Fibroblast of villous mesenchyme (primary cell): ENCODE data around the gene CHCHD5. TPM values are rescaled to one million over a fixed set of nuclear protein-coding genes. Genes with fewer than 3 reads are reported as not detected.
"Not testable (repeated sequence)": the region's sequence is repeated elsewhere in the genome, so short reads cannot be mapped to it uniquely, and the experiment has no call there.

Source experiments
- DNase-seq: peaks from one replicate; pipeline ENCODE4 v3.0.0-alpha.2; 2010; ENCODE audit warnings: low read depth
- H3K4me3 ChIP-seq: 2 replicates; pipeline ENCODE4 v1.5.1; 2011; ENCODE audit warnings: low read depth, mild to moderate bottlenecking, low read length
- total RNA-seq: library from RNA; depleted of rRNA; stranded (reverse); fragments of >200 nt; gene quantifications from 2 replicates; pipeline ENCODE4 v1.2.3, GENCODE V29; 2012
- TF ChIP-seq, protein P1 (sequence below): IDR thresholded peaks from 2 replicates; pipeline ENCODE4 v1.5.1; 2012; ENCODE audit warnings: low read depth, mild to moderate bottlenecking, low read length; ENCODE audit not compliant: insufficient read depth

CHCHD5 gene
- total RNA-seq, 1 donor = 3.9 TPM

GRCh38 chr2:112614201-112614840 is 29.9 kb downstream of the CHCHD5 start:
- H3K4me3 ChIP-seq = no peak overlapping the region
- peak; percentile 46 for DNase-seq
- TF ChIP-seq, protein P1, sequence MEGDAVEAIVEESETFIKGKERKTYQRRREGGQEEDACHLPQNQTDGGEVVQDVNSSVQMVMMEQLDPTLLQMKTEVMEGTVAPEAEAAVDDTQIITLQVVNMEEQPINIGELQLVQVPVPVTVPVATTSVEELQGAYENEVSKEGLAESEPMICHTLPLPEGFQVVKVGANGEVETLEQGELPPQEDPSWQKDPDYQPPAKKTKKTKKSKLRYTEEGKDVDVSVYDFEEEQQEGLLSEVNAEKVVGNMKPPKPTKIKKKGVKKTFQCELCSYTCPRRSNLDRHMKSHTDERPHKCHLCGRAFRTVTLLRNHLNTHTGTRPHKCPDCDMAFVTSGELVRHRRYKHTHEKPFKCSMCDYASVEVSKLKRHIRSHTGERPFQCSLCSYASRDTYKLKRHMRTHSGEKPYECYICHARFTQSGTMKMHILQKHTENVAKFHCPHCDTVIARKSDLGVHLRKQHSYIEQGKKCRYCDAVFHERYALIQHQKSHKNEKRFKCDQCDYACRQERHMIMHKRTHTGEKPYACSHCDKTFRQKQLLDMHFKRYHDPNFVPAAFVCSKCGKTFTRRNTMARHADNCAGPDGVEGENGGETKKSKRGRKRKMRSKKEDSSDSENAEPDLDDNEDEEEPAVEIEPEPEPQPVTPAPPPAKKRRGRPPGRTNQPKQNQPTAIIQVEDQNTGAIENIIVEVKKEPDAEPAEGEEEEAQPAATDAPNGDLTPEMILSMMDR = no peak

- TF ChIP-seq, protein P1 = no peak
- DNase-seq = no peak
- H3K4me3 ChIP-seq = no peak overlapping the region
Measured at GRCh38 chr2:112615051-112615450, 30.6 kb downstream of the CHCHD5 start.

DNA sequence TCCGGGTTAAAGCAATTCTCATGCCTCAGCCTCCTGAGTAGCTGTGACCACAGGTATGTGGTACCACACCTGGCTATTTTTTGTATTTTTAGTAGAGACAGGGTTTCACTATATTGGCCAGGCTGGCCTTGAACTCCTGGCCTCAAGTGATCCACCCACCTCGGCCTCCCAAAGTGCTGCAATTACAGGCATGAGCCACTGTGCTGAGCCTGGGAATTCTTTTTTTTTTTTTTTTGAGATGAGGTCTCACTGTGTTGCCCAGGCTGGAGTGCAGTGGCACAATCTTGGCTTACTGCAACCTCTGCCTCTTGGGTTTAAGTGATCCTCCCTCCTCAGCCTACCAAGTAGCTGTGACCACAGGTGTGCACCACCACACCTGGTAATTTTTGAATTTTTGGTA is 31.4 kb downstream of the CHCHD5 start:
- H3K4me3 ChIP-seq, DNase-seq: not testable (repeated sequence)

- no peak for DNase-seq
- TF ChIP-seq, protein P1 = no peak
- H3K4me3 ChIP-seq = no peak overlapping the region
Measured at GRCh38 chr2:112618383-112618782, 34.0 kb downstream of the CHCHD5 start.

- DNase-seq = peak; percentile 74
- no peak overlapping the region for H3K4me3 ChIP-seq
- TF ChIP-seq, protein P1 = no peak
Measured at GRCh38 chr2:112621790-112622527, 37.5 kb downstream of the CHCHD5 start.

DNA sequence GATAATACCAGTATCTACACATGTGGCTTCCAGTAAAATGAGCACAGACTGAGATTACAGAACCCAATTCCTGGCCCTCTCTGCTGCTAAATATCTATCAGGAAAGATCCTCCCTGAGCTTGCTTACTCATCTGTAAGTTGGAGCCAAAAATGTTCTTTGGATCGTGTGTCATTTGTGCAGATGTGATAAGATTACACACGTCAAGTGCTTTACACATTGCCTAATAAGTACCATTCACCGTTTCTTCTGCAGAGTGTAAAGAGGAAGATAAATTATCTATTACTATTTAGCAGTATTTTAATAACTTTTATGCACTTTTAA is 38.1 kb downstream of the CHCHD5 start:
- TF ChIP-seq, protein P1 = no peak
- no peak overlapping the region for H3K4me3 ChIP-seq
- peak; percentile 98 for DNase-seq

DNA sequence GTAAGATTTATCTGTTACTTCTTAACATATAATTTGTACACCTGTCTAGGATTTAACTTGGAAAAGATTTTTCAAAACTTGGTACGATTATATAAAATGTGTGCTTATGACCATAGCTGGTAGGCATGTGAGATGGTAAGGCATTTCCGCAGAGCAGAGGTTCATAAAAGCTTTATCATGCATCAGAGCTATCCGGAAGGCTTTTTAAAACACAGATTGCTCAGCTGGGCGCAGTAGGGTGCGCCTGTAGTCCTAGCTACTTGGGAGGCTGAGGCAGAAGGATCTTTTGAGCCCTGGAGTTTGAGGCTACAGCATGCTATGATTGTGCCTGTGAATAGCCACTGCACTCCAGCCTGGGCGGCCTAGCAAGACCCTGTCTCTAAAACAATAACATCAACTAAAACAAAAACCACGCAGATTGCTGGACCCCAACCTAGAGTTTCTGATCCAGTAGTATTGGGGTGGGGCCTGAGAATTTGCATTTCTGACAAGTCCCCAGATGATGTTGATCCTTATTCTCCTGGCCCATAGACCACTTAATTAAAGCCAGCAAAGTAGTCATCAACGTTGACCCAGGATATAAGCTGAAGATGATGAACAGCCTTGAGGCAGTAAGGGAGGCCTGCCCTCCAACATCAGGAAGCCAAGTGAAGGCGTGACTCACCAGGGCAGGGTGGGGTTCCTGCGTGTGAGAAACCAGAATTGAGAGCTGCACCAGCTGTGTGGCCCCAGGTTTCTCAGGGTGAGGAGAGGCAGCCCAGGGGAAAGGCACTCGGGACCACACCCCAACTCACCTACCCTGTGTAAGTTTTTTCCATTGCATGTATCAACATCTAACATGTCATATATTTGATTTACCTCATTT is 39.7 kb downstream of the CHCHD5 start:
- peak; percentile 91 for DNase-seq
- H3K4me3 ChIP-seq = no peak overlapping the region
- TF ChIP-seq, protein P1 = no peak
